OCI-LY7 (cell line): ENCODE measurements around the gene TMEM95. TPM values are rescaled to one million over a fixed set of nuclear protein-coding genes. Genes with fewer than 3 reads are reported as not detected.
A peak's percentile ranks its signal among the peaks of the same experiment; 100 is the strongest.

ENCODE experiments used
- BruUV-seq: library from RNA; stranded (reverse); fragments of 400-500 nt; replicated peaks from 2 replicates; lab custom pipeline; 2021; lab: Mats Ljungman, UMichigan
- CTCF ChIA-PET: fragments of 300-600 bp; sonication (Branson Sonifier 250); formaldehyde crosslinking; loops from one replicate; lab custom pipeline; 2022; ENCODE audit warnings: antibody characterized with exemption; ENCODE audit not compliant: unreplicated experiment; lab: Charles Lee
- POLR2A ChIA-PET: fragments of 300-600 bp; sonication (Branson Sonifier 250); formaldehyde crosslinking; loops from one replicate; lab custom pipeline; 2022; ENCODE audit warnings: antibody characterized with exemption; lab: Charles Lee
- DNase-seq: peaks from one replicate; pipeline ENCODE4 v3.0.0-alpha.2; 2015; ENCODE audit warnings: low spot score
- H2AFZ ChIP-seq: fragments of 200-600 bp; sonication (generic), shearing (Covaris generic); 2 replicates; pipeline ENCODE4 v1.6.1; 2014; ENCODE audit warnings: mild to moderate bottlenecking, antibody characterized with exemption, low read length, moderate library complexity
- H3K27ac ChIP-seq: fragments of 200-600 bp; sonication (generic); 2 replicates; pipeline ENCODE4 v1.5.1; 2014; ENCODE audit warnings: mixed run types, low read depth, mild to moderate bottlenecking, moderate library complexity, low read length, inconsistent platforms; ENCODE audit not compliant: poor library complexity, severe bottlenecking
- H3K36me3 ChIP-seq: fragments of 200-600 bp; sonication (generic); 2 replicates; pipeline ENCODE4 v1.6.1; 2014; ENCODE audit warnings: mild to moderate bottlenecking, antibody characterized with exemption, low read length, moderate library complexity, mixed read lengths; ENCODE audit not compliant: insufficient read depth
- H3K4me1 ChIP-seq: fragments of 200-600 bp; sonication (generic); 2 replicates; pipeline ENCODE4 v1.5.1; 2014; ENCODE audit warnings: mild to moderate bottlenecking, low read length; ENCODE audit not compliant: insufficient read depth, poor library complexity, severe bottlenecking
- H3K4me2 ChIP-seq: fragments of 200-600 bp; sonication (generic); 2 replicates; pipeline ENCODE4 v1.6.1; 2014; ENCODE audit warnings: mild to moderate bottlenecking, low read length
- H3K4me3 ChIP-seq: fragments of 200-600 bp; sonication (generic); 2 replicates; pipeline ENCODE4 v1.5.1; 2014; ENCODE audit warnings: mild to moderate bottlenecking, low read depth, low read length; ENCODE audit not compliant: poor library complexity, severe bottlenecking
- H3K79me2 ChIP-seq: fragments of 200-600 bp; sonication (generic); 2 replicates; pipeline ENCODE4 v1.6.1; 2016; ENCODE audit warnings: low read depth, mild to moderate bottlenecking, low read length, moderate library complexity, mixed read lengths; ENCODE audit not compliant: insufficient read depth
- H3K9me2 ChIP-seq: fragments of 200-600 bp; sonication (generic); 2 replicates; pipeline ENCODE4 v1.6.1; 2016; ENCODE audit warnings: mild to moderate bottlenecking, low read length, mixed read lengths; ENCODE audit not compliant: insufficient read depth
- H3K9me3 ChIP-seq: fragments of 200-600 bp; sonication (generic); 2 replicates; pipeline ENCODE4 v1.6.1; 2014; ENCODE audit warnings: mild to moderate bottlenecking, mixed run types, low read length, mixed read lengths
- H4K20me1 ChIP-seq: fragments of 200-600 bp; sonication (generic); 2 replicates; pipeline ENCODE4 v1.6.1; 2014; ENCODE audit warnings: mild to moderate bottlenecking, antibody characterized with exemption, low read length, moderate library complexity, mixed read lengths; ENCODE audit not compliant: insufficient read depth
- CTCF ChIP-seq: fragments of 200-600 bp; sonication (generic); conservative IDR thresholded peaks from 2 replicates; pipeline ENCODE4 v1.5.1; 2014; ENCODE audit warnings: mild to moderate bottlenecking, antibody characterized with exemption, low read length, moderate library complexity, mixed read lengths
- EZH2phosphoT487 ChIP-seq: fragments of 200-600 bp; sonication (generic); IDR thresholded peaks from 2 replicates; pipeline ENCODE4 v1.6.1; 2018; ENCODE audit warnings: low read depth, borderline replicate concordance, mild to moderate bottlenecking, mixed run types, antibody characterized with exemption, low read length, moderate library complexity, mixed read lengths
- intact Hi-C: fragments of 100-400 bp; cut with micrococcal nuclease; formaldehyde crosslinking; loops from one replicate; pipeline ENCODE4 v1.10.0; 2022; ENCODE audit not compliant: unreplicated experiment
- total RNA-seq, 2 experiments: library from RNA; depleted of rRNA in 1 of 2; stranded (reverse); fragments of >200 nt in 1 of 2; shearing (Covaris generic) in 1 of 2; gene quantifications; 2 replicates each; pipeline ENCODE4 v1.2.3, GENCODE V29; 2014 to 2022

TMEM95 gene
- total RNA-seq, 2 experiments from 2014 or later, result not detected

GRCh38 chr17:7323731-7324437, 31.1 kb upstream of the TMEM95 start:
- TF ChIP-seq EZH2phosphoT487 (no peak), CTCF (peak; percentile 94)
- Histone ChIP-seq H3K36me3 (peaks cover 73% of the 10 kb centered on the region), H3K9me2 (no peaks in the 10 kb centered on the region), H3K27ac (no peak overlapping the region), H3K4me1 (peaks cover 14% of the 10 kb centered on the region), H3K4me2 (no peak overlapping the region), H3K79me2 (peaks cover 12% of the 10 kb centered on the region; the same call in 1 of the 2 replicates), H2AFZ (no peak overlapping the region), H3K9me3 (no peaks in the 10 kb centered on the region), H4K20me1 (no peaks in the 10 kb centered on the region), H3K4me3 (no peak overlapping the region)
- peak; percentile 45 for DNase-seq
- ChIA-PET POLR2A (no interaction called here), CTCF (interaction anchor here (1.3 kb wide), 1 partner anchor 13 kb away, joined by 4 read pairs; no protein-coding TSS in a partner anchor)
- intact Hi-C loops, result loop anchor here (1.0 kb wide), 1 partner anchor 21 kb away; no protein-coding TSS in a partner anchor
- BruUV-seq, result no TSS peak

GRCh38 chr17:7324438-7324779, 30.5 kb upstream of the TMEM95 start:
- H3K9me2 ChIP-seq, result no peaks in the 10 kb centered on the region
- H3K9me3 ChIP-seq, result no peaks in the 10 kb centered on the region
- no peak for DNase-seq
- no peak overlapping the region for H3K4me3 ChIP-seq
- POLR2A ChIA-PET, result no interaction called here
- TF ChIP-seq EZH2phosphoT487, result no peak
- TF ChIP-seq CTCF, result no peak; the same call in 1 of the 2 replicates
- no peaks in the 10 kb centered on the region for H4K20me1 ChIP-seq
- peaks cover 14% of the 10 kb centered on the region for H3K4me1 ChIP-seq
- no peak overlapping the region for H2AFZ ChIP-seq
- no peak overlapping the region for H3K27ac ChIP-seq
- peaks cover 70% of the 10 kb centered on the region for H3K36me3 ChIP-seq
- CTCF ChIA-PET, result interaction anchor here (0.6 to 1.3 kb wide), 2 partner anchors 10 to 12 kb away, joined by 3 to 4 read pairs; no protein-coding TSS in a partner anchor
- intact Hi-C loops, result loop anchor here (1.0 kb wide), 1 partner anchor 21 kb away; no protein-coding TSS in a partner anchor
- H3K79me2 ChIP-seq, result peaks cover 12% of the 10 kb centered on the region; the same call in 1 of the 2 replicates
- BruUV-seq, result no TSS peak
- H3K4me2 ChIP-seq, result no peak overlapping the region

- no TSS peak for BruUV-seq
- peaks cover 12% of the 10 kb centered on the region; the same call in 1 of the 2 replicates for H3K79me2 ChIP-seq
- intact Hi-C loops, result no loop called here
- TF ChIP-seq EZH2phosphoT487 (no peak), CTCF (no peak)
- H3K9me2 ChIP-seq, result no peaks in the 10 kb centered on the region
- DNase-seq, result no peak
- POLR2A ChIA-PET, result no interaction called here
- no peaks in the 10 kb centered on the region for H4K20me1 ChIP-seq
- peaks cover 68% of the 10 kb centered on the region for H3K36me3 ChIP-seq
- no peaks in the 10 kb centered on the region for H3K9me3 ChIP-seq
- H3K4me2 ChIP-seq, result no peak overlapping the region
- no peak overlapping the region for H3K4me3 ChIP-seq
- CTCF ChIA-PET, result interaction anchor here (0.6 to 1.3 kb wide), 2 partner anchors 10 to 12 kb away, joined by 3 to 4 read pairs; no protein-coding TSS in a partner anchor
- H3K4me1 ChIP-seq, result peaks cover 14% of the 10 kb centered on the region
- H3K27ac ChIP-seq, result no peak overlapping the region
- no peak overlapping the region for H2AFZ ChIP-seq
These were observed 29.9 kb upstream of the TMEM95 start for GRCh38 chr17:7325031-7325528.
